GM18870 (cell line): Measurements from ENCODE around the gene GOLGA6B.
"Not testable (repeated sequence)": the region's sequence is repeated elsewhere in the genome, so short reads cannot be mapped to it uniquely, and the experiment has no call there.

ENCODE experiments used
- ATAC-seq: cut with Tn5 transposase; IDR thresholded peaks from one replicate; pipeline ENCODE4 v1.9.1; 2021; ENCODE audit warnings: moderate library complexity; ENCODE audit not compliant: unreplicated experiment

Gene GOLGA6B

DNA sequence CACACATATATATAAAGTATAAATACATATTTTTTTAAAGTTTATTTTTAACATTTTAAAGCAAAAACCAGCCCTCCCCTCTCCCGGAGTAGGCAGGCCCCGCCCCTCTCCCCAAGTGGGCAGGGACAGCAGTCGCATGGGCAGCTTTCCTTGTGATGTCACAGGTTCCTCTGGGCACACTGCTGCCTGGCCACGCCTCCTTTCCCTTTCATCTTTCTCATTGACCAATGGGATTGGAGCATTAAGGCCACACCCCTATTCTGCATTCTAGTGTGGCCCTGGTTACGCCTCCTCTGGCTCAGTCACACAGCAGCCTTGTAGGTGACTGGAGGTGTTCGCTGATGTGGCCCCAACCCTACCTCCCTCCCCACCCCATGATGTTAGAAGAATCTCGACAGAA, at the start of gene GOLGA6B:
TSS of gene GOLGA6B (plus strand) at position 301 of the 400 bp plus-strand sequence. CDS start at position 342, 41 bp downstream.
- ATAC-seq: not testable (repeated sequence)

DNA sequence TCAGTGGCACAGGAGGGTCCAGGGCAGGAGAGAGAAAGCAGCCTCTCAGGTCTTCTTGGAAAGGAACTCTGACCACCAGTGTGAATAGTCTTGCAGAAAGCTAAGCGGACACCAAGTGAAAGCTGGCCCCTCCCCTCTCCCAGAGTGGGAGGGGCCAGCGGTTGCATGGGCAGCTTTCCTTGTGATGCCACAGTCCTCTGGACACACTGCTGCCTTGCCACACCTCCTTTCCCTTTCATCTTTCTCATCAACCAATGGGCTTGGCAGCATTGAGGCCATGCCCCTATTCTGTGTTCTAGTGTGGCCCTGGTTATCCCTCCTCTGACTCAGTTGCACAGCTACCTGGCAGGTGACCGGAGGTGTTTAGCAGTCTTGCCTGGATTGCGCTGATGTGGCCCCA, 49.7 kb upstream of the GOLGA6B start:
- ATAC-seq: no peak

- ATAC-seq: not testable (repeated sequence)
Observed at GRCh38 chr15:72608084-72608483, 46.4 kb upstream of the GOLGA6B start.

DNA sequence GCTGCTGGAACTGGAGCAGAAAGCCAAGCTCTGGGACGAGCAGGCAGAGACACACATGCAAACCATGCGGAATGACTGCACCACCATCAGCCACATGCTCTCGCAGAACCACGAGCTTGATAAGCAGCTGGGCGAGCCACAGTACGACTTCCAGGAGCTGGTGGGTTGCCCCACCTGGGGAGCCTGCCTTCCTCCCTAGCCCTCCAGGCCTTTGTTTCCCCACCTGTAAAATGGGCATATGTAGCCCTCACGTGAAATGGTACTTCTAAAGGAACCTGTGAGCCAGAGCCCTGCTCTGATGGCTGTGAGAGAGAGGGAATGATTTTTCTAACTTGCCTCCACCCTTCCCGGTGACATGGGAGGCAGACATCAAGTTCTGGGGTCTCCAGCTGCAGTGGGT, 44.6 kb upstream of the GOLGA6B start:
- no peak for ATAC-seq

GRCh38 chr15:72612324-72612723, 42.2 kb upstream of the GOLGA6B start:
- ATAC-seq: not testable (repeated sequence)

DNA sequence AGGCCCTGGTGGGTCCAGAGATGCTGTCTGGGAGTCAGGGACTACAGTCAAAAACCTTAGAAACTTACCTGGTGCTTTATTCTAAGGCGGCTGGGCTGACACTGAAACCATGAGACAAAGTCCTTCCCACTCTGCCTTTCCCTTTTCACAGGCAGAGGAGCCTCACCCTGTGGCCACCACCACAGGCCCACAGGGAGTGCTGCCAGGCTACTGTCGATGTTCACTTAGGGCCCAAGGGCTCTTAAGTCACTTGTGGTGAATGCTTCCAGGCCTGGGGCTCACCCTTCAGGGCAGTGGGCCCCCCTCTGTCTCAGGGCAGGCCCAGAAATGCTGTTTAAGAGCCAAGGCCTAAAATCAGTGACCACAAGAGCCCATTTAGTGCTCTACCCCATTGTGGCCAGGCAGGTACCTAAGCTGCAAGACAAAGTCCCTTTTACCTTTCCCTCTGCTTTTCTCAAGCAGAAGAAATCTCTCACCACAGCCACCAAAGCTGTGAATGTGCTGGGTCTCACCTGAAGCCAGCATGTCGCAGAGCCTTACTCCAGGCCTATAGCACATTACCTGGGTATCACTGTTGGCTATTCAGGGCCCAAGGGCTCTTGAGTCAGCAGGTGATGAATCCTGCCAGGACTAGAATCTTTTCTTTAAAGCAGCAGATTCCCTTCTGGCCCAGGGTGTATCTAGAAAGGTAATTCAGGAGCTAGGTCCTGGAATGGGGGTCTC, 39.5 kb upstream of the GOLGA6B start:
- no peak for ATAC-seq

DNA sequence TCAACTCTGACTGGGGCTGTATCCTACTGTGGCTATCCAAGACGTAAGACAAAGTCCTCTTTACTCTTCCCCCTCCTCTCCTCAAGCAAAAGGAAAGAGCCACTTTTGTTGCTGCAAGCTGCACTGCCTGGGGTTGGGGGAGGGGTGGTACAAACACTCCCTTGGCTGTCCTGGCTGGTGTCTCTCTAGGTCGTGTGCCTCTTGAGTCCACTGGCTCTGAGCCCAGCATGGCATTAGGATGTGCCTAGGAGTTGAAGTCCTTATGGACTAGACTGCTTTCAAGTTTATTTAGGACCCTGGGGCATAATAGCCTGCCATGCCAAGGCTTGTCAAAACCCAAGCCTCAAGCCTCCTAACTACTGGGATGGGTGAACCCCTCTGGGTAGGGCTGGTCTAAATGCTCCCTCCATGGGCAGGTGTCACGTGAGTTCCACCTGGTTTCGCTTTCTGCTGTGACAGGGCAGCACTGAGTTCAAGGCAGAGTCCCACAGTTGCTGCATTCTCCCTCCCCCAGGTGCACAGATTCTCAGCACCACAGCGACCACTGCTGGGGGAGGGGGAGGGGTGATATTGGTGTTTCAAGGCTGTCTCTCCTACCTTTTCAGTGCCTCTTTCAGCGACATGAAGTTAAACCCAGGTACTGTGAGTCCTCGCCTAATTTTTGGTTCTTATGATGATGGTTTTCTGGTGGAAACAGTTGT, 38.8 kb upstream of the GOLGA6B start:
- not testable (repeated sequence) for ATAC-seq

- no peak for ATAC-seq
Observed at GRCh38 chr15:72616491-72617210, 37.8 kb upstream of the GOLGA6B start.

GRCh38 chr15:72623854-72624253, 30.6 kb upstream of the GOLGA6B start:
- not testable (repeated sequence) for ATAC-seq

DNA sequence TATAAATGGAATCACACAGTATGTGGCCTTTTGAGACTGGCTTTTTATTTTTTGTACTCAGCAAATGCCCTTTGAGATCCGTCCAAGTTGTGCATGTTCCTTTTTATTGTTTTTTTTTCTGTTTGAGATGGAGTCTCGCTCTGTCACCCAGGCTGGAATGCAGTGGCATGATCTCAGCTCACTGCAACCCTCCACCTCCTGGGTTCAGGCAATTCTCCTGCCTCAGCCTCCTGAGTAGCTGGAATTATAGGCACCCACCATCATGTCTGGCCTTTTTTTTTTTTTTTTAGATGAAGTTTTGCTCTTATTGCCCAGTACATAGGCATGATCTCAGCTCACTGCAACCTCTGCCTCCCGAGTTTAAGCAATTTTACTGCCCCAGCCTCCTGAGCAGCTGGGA, 28.3 kb upstream of the GOLGA6B start:
- ATAC-seq: not testable (repeated sequence)

- not testable (repeated sequence) for ATAC-seq
Observed at GRCh38 chr15:72628249-72629067, 26.0 kb upstream of the GOLGA6B start.

DNA sequence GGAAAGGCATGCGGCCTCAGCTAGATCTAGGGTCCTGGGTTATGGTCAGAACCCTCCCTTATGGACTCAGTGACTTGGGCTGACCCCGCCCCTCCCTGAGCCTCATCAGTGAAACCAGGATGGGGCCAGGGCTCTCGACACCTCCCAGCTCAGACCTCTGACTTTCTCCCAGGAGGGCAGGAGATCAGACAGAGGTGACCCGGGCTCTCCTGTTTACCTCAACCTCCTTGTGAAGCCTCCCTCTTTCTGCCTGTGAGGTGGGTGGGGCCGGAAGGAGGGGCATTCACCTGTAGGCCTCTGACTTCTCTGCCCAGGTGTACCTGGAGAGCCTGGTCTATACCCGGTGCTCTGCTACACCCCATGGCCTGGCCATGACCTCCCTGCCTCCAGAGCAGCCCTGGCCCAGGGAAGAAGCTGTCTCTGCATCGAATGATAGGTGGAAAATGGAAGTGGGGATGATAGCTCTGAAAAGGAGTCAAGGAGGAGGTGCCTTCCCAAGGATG, 25.4 kb upstream of the GOLGA6B start:
- ATAC-seq: not testable (repeated sequence)

DNA sequence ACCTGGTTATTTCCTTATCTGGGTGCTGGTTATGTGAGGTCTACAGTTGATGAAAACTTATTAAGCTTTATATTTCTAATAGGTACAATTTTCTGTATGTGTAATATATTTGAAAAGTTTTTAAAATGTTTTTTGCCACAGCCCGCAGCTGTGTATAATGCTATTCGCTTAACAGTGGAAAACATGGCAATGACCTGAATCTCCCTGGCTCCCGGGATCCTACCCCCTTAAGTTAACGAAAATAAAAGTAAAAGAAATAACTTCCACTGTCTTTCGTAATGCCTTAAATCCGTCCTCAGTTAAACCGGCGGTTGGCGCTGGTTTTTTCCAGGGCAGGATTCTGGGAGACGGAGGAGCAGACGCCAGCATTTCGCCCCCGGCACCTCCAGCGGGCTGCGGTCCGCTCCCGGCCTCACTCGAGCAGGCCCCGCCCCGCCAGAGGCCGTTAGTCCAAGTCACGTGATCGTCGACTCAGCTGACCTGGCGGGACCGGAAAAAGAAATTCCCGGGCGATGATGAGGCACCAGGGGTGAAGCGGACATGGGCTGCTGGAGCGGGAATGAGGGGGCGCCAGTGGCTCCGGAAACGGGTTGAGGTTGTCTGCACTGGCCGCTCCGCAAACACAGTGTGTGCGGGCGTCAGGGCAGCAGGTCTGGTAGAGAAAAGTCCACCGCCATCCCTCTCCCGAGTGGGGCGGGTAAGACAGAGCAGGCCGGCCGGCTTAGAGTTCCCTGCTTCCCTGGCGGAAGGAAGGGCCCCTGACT, 17.8 kb upstream of the GOLGA6B start:
- ATAC-seq: not testable (repeated sequence)

- not testable (repeated sequence) for ATAC-seq
Observed at GRCh38 chr15:72639759-72640483, 14.6 kb upstream of the GOLGA6B start.

GRCh38 chr15:72642271-72642670, 12.2 kb upstream of the GOLGA6B start:
- not testable (repeated sequence) for ATAC-seq

DNA sequence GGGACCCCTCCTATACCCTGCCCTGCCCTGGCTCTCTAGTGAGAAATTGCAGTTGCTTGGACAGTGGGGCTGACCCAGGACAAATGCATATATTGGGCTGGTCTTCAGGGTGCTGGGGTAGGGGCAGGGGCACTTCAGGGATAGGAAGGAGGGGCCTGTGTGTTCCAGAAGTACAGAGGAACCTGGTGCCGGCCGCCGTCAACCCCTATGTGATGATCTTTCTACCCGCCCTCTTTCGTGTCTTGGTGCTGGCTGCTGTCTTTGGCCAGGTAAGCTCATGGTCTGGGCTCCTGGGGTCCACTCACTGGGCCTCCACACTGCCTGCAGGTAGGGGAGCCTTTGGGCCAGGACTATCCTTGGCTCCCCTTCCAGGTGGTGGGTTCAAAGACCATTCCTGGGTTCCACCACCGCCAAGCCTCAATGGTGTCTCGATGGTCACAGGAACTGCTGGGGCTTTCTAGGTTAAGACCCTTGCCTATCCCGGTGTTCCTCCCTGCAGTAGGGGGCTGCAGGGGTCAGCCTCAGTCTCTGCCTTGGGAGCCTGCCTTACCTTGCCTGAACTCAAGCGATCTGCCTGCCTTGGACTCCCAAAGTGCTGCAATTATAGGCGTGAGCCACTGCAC, 5.8 kb upstream of the GOLGA6B start:
- not testable (repeated sequence) for ATAC-seq

- ATAC-seq: not testable (repeated sequence)
Observed at GRCh38 chr15:72656014-72656413, 1.5 kb downstream of the GOLGA6B start.

- ATAC-seq: not testable (repeated sequence)
Observed at GRCh38 chr15:72661081-72661480, 6.6 kb downstream of the GOLGA6B start.

DNA sequence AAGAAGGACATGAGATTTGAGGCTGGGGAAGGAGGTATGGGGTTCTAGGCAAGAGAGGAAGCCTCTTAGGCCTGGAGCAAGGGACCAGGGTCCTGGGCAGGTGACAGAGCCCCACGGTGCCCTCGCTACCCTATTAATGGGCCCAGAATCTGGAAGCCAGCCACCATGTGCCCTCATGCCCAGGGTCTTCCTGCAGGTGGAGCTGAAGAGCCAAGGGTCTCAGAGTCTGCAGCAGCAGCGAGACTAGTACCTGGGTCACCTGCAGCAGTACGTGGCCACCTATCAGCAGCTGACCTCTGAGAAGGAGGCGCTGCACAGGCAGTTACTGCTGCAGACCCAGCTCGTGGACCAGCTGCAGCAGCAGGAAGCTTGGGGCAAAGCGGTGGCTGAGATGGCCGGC, 9.4 kb downstream of the GOLGA6B start:
- not testable (repeated sequence) for ATAC-seq
